GM18519 (cell line): ENCODE data around the gene LCNL1.

Source experiments
- ATAC-seq: cut with Tn5 transposase; IDR thresholded peaks from one replicate; pipeline ENCODE4 v1.9.1; 2021; ENCODE audit warnings: mild to moderate bottlenecking, moderate library complexity; ENCODE audit not compliant: unreplicated experiment, low FRiP score

The LCNL1 gene

DNA sequence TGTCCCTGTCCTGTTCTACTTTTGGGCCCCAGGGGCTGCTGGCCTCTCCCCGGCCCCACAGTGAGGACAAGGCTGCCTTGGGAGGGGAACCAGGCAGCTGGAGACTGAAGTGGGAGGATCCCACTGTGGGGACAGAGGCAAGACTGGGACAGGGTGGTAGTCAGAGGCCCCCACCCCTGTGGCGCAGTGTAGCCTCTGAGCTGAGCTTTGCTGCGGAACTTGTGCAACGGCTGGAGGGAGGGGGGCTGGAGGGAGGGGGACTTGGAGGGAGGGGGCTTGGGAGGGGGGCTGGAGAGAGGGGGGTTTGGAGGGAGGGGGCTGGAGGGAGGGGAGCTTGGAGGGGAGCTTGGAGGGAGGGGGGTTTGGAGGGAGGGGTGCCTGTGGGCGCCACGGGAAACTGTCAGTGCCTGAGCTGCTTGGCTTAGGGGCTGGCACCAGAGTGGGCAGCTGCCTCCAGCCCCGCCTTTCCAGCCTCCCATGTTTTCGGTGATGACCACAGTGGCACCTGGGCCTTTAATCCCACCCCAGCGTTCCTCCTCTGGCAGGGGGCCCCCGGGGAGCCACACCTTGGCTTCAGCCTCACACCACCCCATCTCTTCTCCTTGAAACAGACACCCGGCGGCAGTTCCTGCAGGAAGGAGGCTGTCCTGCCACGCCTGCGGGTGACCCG, 51.4 kb downstream of the LCNL1 start:
- no peak for ATAC-seq

DNA sequence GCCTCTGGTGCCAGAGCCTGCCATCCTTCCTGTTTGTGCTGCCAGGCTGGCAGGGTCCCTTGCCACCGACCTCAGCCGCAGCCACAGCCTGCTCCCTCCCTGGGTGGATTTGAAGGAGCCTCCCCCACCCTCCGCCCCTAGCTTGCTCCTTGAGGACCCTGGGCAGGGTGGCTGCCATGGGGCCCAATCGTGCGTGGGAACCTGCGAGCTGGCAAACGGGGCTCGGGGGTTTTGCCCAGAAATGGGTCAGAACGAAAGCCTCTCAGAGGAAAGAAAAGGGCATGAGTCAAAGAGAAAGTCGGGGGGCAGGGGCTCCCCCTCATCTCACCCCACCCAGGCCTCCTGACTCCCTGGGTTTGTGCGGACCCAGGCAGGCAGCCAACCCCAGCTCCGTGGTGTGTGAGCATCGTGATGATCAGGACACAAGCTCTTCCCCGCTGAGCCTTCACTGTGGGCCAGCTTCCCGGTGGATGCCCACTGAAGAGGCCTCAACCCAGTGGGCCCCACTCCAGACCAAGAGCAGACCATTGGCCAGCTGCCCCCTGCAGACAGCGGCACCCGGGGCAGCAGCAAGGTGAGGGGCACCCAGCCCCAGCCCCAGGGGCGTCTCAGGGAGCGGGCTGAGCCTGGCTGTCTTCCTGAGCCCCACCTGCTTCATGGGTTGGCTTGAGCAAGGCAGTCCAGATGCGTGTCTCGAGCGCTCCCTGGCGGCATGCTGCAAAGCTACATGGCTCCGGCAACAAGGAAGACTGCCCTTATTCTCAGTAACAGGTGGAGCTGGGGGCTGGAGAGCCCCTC, 52.1 kb downstream of the LCNL1 start:
- no peak for ATAC-seq
